Liver (tissue), 9 donors: Measurements from ENCODE around the gene CD3D. TPM values are rescaled to one million over a fixed set of nuclear protein-coding genes. Genes with fewer than 3 reads are reported as not detected.

ENCODE experiments used
- DNase-seq: peaks from one replicate; pipeline ENCODE4 v3.0.0-alpha.2; 2017; ENCODE audit warnings: low spot score
- H3K27ac ChIP-seq, 2 donors: one replicate each; pipeline ENCODE4 v1.7.0; 2013; ENCODE audit warnings: inconsistent platforms in 2 of 2, low read length in 2 of 2, control low read depth in 1 of 2, low read depth in 1 of 2, mild to moderate bottlenecking in 1 of 2
- H3K27me3 ChIP-seq, 4 donors: one replicate each; pipeline versions ENCODE4 v1.6.1 to v1.7.0; 2013; ENCODE audit warnings: low read length in 3 of 4, inconsistent platforms in 1 of 4, mild to moderate bottlenecking in 1 of 4, moderate library complexity in 1 of 4; ENCODE audit not compliant: control insufficient read depth in 4 of 4, insufficient read depth in 4 of 4
- H3K36me3 ChIP-seq, 4 donors: one replicate each; pipeline versions ENCODE4 v1.6.1 to v1.7.0; 2013; ENCODE audit warnings: low read length in 3 of 4, mild to moderate bottlenecking in 3 of 4, low read depth in 1 of 4, moderate library complexity in 1 of 4; ENCODE audit not compliant: control insufficient read depth in 4 of 4, insufficient read depth in 3 of 4
- H3K4me1 ChIP-seq, 4 donors: one replicate each; pipeline versions ENCODE4 v1.6.1 to v1.7.0; 2013; ENCODE audit warnings: low read length in 3 of 4, mild to moderate bottlenecking in 3 of 4, moderate library complexity in 1 of 4; ENCODE audit not compliant: control insufficient read depth in 4 of 4, insufficient read depth in 4 of 4
- H3K4me3 ChIP-seq, 3 donors: one replicate each; pipeline versions ENCODE4 v1.6.1 to v1.7.0; 2013; ENCODE audit warnings: low read length in 3 of 3, control low read depth in 1 of 3, low read depth in 1 of 3, mild to moderate bottlenecking in 1 of 3
- H3K9ac ChIP-seq, 2 donors: one replicate each; pipeline ENCODE4 v1.7.0; 2013; ENCODE audit warnings: low read length in 2 of 2, mild to moderate bottlenecking in 2 of 2, moderate library complexity in 2 of 2, control low read depth in 1 of 2, low read depth in 1 of 2
- H3K9me3 ChIP-seq, 4 donors: one replicate each; pipeline versions ENCODE4 v1.6.1 to v1.7.0; 2013; ENCODE audit warnings: low read length in 3 of 4; ENCODE audit not compliant: control insufficient read depth in 4 of 4
- EGR1 ChIP-seq, 2 donors: IDR thresholded peaks; 2 replicates each; pipeline ENCODE4 v1.6.1; 2016 to 2018; ENCODE audit warnings: antibody characterized with exemption in 2 of 2, low read depth in 2 of 2
- FOXA1 ChIP-seq: IDR thresholded peaks from 2 replicates; pipeline ENCODE4 v1.6.1; 2016; ENCODE audit warnings: antibody characterized with exemption
- FOXA2 ChIP-seq: IDR thresholded peaks from 2 replicates; pipeline ENCODE4 v1.6.1; 2016; ENCODE audit warnings: antibody characterized with exemption
- GABPA ChIP-seq, 2 donors: IDR thresholded peaks in 1 of 2; conservative IDR thresholded peaks in 1 of 2; 2 replicates each; pipeline ENCODE4 v1.6.1; 2016; ENCODE audit warnings: antibody characterized with exemption in 2 of 2, mild to moderate bottlenecking in 1 of 2, moderate library complexity in 1 of 2
- HNF4A ChIP-seq, 2 donors: conservative IDR thresholded peaks; 2 replicates each; pipeline ENCODE4 v1.6.1; 2016; ENCODE audit warnings: antibody characterized with exemption in 2 of 2, mild to moderate bottlenecking in 2 of 2
- HNF4G ChIP-seq: IDR thresholded peaks from 2 replicates; pipeline ENCODE4 v1.6.1; 2016; ENCODE audit warnings: antibody characterized with exemption
- JUND ChIP-seq, 2 donors: IDR thresholded peaks; 2 replicates each; pipeline ENCODE4 v1.6.1; 2016; ENCODE audit warnings: antibody characterized with exemption in 2 of 2
- RXRA ChIP-seq, 2 donors: IDR thresholded peaks; 2 replicates each; pipeline ENCODE4 v1.6.1; 2017 to 2018; ENCODE audit warnings: antibody characterized with exemption in 2 of 2, mild to moderate bottlenecking in 1 of 2
- SP1 ChIP-seq: IDR thresholded peaks from 2 replicates; pipeline ENCODE4 v1.6.1; 2018; ENCODE audit warnings: antibody characterized with exemption, mild to moderate bottlenecking
- TAF1 ChIP-seq: conservative IDR thresholded peaks from 2 replicates; pipeline ENCODE4 v1.6.1; 2016; ENCODE audit warnings: antibody characterized with exemption, mild to moderate bottlenecking
- YY1 ChIP-seq: IDR thresholded peaks from 2 replicates; pipeline ENCODE4 v1.6.1; 2016; ENCODE audit warnings: antibody characterized with exemption, mild to moderate bottlenecking
- WGBS: extraction: QIAGEN DNeasy Blood & Tissue Kit; methylation state at CpG from one replicate; pipeline ENCODE4 v1.1.7; 2013; 5-methylcytosine and 5-hydroxymethylcytosine counted together
- polyA plus RNA-seq, 2 donors: library from polyadenylated mRNA; stranded (reverse) in 1 of 2; unstranded in 1 of 2; fragments of 200-250 nt in 1 of 2; fragments of >200 nt in 1 of 2; fragmentation: Nextera tagmentation in 1 of 2; extraction: Ambion mirVana in 1 of 2; gene quantifications; one replicate each; pipeline versions ENCODE4 v1.2.1 to v1.2.3, GENCODE V29; 2013 to 2015
- total RNA-seq, 2 donors: library from RNA; depleted of rRNA; stranded (reverse); fragments of >200 nt; gene quantifications; one replicate each; pipeline ENCODE4 v1.2.3, GENCODE V29; 2014
- TF ChIP-seq, protein P1 (sequence below): fragments of 150-350 bp; IDR thresholded peaks from 2 replicates; pipeline ENCODE4 v1.5.1; 2017; ENCODE audit warnings: improper control_type of control experiment, low read depth, low read length; ENCODE audit not compliant: missing input control
- TF ChIP-seq, protein P2 (sequence below): IDR thresholded peaks from 2 replicates; pipeline ENCODE4 v1.6.1; 2016; ENCODE audit warnings: antibody characterized with exemption
- TF ChIP-seq, protein P3 (sequence below): IDR thresholded peaks from 2 replicates; pipeline ENCODE4 v1.6.1; 2016; ENCODE audit warnings: antibody characterized with exemption, mild to moderate bottlenecking
- donor health status: healthy.
- donor health status: healthy.
- donor health status: healthy.
- donor health status: healthy.
- donor health status: healthy.

Gene CD3D
- total and polyA plus RNA-seq, 4 donors = 1.1 to 1.6 (median 1.2) TPM

DNA sequence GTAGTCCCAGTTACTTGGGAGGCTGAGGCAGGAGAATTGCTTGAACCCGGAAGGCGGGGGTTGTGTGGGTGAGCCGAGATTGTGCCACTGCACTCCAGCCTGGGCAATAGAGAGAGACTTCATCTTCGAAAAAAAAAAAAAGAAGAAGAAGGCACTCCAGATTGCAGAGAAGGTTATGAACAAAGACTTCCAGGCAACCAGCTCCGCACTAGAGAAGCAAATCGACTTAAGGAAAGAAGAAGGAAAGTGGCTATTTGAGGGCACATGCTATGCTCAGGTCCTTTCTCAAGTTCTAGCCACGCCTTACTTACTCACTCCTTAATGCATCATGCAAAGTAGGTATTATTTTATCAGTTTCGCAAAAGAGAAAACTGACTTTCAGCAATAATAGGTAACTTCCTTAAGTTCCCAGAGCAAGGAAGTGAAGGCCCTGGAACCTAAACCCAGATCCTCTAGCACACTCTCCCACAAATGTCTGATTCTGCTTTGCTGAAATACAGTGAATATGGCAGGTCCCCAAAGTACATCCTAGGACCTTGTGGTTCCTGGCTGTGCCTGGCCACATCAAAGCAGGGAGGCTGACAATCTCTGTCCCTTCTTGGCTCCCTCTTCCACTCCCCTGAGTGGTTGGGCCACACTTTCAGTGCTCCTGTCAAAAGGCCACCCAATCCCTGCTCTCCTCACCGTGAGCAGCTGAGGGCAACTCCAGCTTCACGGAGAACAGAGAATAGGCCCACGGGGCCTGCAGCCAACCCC is 23.7 kb downstream of the CD3D start:
- H3K27me3 ChIP-seq = no peaks in the 10 kb centered on the region
- WGBS = 93% methylated on average over 11 of the region's 11 CpGs
- TF ChIP-seq FOXA2 (no peak), RXRA (IDR thresholded peaks at IDR 0.05) (no peak), EGR1 (IDR thresholded peaks at IDR 0.05; ENCODE audit: low read depth in 2 of 2) (no peak), SP1 (no peak), GABPA (IDR thresholded peaks at IDR 0.05 in 1 of 2, conservative IDR thresholded peaks at IDR 0.05 in 1 of 2) (no peak), JUND (IDR thresholded peaks at IDR 0.05) (no peak), YY1 (no peak), HNF4G (no peak), TAF1 (no peak), HNF4A (conservative IDR thresholded peaks at IDR 0.05) (no peak)
- TF ChIP-seq, protein P1, sequence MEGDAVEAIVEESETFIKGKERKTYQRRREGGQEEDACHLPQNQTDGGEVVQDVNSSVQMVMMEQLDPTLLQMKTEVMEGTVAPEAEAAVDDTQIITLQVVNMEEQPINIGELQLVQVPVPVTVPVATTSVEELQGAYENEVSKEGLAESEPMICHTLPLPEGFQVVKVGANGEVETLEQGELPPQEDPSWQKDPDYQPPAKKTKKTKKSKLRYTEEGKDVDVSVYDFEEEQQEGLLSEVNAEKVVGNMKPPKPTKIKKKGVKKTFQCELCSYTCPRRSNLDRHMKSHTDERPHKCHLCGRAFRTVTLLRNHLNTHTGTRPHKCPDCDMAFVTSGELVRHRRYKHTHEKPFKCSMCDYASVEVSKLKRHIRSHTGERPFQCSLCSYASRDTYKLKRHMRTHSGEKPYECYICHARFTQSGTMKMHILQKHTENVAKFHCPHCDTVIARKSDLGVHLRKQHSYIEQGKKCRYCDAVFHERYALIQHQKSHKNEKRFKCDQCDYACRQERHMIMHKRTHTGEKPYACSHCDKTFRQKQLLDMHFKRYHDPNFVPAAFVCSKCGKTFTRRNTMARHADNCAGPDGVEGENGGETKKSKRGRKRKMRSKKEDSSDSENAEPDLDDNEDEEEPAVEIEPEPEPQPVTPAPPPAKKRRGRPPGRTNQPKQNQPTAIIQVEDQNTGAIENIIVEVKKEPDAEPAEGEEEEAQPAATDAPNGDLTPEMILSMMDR = no peak
- TF ChIP-seq, protein P2, sequence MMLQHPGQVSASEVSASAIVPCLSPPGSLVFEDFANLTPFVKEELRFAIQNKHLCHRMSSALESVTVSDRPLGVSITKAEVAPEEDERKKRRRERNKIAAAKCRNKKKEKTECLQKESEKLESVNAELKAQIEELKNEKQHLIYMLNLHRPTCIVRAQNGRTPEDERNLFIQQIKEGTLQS = no peak
- H3K4me3 ChIP-seq = no peak overlapping the region
- H3K4me1 ChIP-seq = peaks cover 2 to 21% (median 14%) of the 10 kb centered on the region in 4 donors
- no peak for DNase-seq
- H3K36me3 ChIP-seq = no peaks in the 10 kb centered on the region
- H3K27ac ChIP-seq = no peak overlapping the region
- H3K9ac ChIP-seq = no peak overlapping the region
- H3K9me3 ChIP-seq = no peaks in the 10 kb centered on the region

DNA sequence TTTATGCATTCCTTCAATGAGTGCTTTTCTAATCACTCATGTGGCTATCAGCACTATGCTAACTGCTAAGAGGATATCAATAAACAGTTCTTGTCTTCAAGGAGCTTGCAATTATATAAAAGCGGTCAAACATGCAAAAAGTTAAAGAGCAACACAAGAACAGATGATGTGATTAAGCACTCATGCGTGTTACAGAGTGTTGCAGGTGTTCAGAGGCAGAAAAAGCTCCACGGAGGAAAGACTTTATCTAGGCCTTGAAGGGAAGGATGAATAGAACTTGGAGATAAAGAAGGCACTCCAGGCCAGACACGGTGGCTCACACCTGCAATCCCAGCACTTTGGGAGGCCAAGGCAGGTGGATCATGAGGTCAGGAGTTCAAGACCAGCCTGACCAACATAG is 24.4 kb downstream of the CD3D start:
- WGBS = 95% methylated on average over 4 of the region's 4 CpGs
- no peak overlapping the region for H3K27ac ChIP-seq
- no peak for TF ChIP-seq EGR1 (IDR thresholded peaks at IDR 0.05; ENCODE audit: low read depth in 2 of 2)
- TF ChIP-seq HNF4G = no peak
- no peak for TF ChIP-seq SP1
- TF ChIP-seq, protein P3, sequence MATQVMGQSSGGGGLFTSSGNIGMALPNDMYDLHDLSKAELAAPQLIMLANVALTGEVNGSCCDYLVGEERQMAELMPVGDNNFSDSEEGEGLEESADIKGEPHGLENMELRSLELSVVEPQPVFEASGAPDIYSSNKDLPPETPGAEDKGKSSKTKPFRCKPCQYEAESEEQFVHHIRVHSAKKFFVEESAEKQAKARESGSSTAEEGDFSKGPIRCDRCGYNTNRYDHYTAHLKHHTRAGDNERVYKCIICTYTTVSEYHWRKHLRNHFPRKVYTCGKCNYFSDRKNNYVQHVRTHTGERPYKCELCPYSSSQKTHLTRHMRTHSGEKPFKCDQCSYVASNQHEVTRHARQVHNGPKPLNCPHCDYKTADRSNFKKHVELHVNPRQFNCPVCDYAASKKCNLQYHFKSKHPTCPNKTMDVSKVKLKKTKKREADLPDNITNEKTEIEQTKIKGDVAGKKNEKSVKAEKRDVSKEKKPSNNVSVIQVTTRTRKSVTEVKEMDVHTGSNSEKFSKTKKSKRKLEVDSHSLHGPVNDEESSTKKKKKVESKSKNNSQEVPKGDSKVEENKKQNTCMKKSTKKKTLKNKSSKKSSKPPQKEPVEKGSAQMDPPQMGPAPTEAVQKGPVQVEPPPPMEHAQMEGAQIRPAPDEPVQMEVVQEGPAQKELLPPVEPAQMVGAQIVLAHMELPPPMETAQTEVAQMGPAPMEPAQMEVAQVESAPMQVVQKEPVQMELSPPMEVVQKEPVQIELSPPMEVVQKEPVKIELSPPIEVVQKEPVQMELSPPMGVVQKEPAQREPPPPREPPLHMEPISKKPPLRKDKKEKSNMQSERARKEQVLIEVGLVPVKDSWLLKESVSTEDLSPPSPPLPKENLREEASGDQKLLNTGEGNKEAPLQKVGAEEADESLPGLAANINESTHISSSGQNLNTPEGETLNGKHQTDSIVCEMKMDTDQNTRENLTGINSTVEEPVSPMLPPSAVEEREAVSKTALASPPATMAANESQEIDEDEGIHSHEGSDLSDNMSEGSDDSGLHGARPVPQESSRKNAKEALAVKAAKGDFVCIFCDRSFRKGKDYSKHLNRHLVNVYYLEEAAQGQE = no peak
- TF ChIP-seq, protein P2 = no peak
- TF ChIP-seq FOXA1 = no peak
- no peak for TF ChIP-seq YY1
- TF ChIP-seq JUND (IDR thresholded peaks at IDR 0.05) = no peak

More for the DNA sequence above, 24.4 kb downstream of the CD3D start:
- Histone ChIP-seq H3K36me3 (no peaks in the 10 kb centered on the region), H3K9me3 (no peaks in the 10 kb centered on the region), H3K4me1 (peaks cover 2 to 21% (median 14%) of the 10 kb centered on the region in 4 donors), H3K9ac (no peak overlapping the region), H3K4me3 (no peak overlapping the region), H3K27me3 (peaks cover 0 to 4% (median 0%) of the 10 kb centered on the region in 4 donors)
- DNase-seq = no peak
